Prostate gland (tissue), 2 donors: ENCODE data around the gene PHF21B.

Experiments used
- CTCF ChIP-seq, 4 experiments: fragments of 200-600 bp in 2 of 4; fragments of 450-650 bp in 2 of 4; sonication (generic) in 2 of 4; IDR thresholded peaks; 1 replicate in 3 of 4; 2 replicates in 1 of 4; pipeline ENCODE4 v1.5.1; 2016 to 2019; ENCODE audit warnings: antibody characterized with exemption in 4 of 4, mild to moderate bottlenecking in 2 of 4, moderate library complexity in 2 of 4
- POLR2A ChIP-seq: fragments of 450-650 bp; IDR thresholded peaks from one replicate; pipeline ENCODE4 v1.6.1; 2016; ENCODE audit warnings: antibody characterized with exemption, mild to moderate bottlenecking

DNA sequence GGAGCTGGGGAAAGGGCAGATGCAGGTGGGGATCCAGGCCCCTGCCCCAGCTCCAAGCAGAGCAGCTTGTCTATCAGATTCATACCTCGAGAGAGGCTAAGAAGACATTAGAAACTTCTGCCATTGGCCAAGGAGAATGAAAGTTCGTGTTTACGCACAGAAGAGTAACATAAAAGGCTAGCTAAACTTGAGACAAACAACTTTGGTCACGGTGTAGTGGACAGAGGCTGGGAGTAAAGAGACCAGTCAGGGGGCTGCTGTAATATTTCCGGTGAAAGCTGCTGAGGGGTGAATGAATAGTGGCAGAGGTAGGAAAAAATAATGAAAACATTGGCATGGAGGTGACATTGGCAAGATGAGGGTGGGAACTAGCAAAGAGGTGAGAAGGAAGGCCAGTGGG lies 22.9 kb downstream of the PHF21B start:
- TF ChIP-seq CTCF (IDR thresholded peaks at IDR 0.05) (no peak), POLR2A (no peak)
